Activated T-helper 1 cell treated with Interleukin-2 at 50 U/mL for 16 hours (primary cell): ENCODE data around the gene MRPS16.

ENCODE experiments used
- DNase-seq: peaks from one replicate; pipeline ENCODE4 v3.0.0-alpha.2; 2020; ENCODE audit warnings: low read depth

Gene MRPS16

GRCh38 chr10:73239908-73240307 is 12.5 kb downstream of the MRPS16 start:
- no peak for DNase-seq

GRCh38 chr10:73238990-73239566 is 13.4 kb downstream of the MRPS16 start:
- no peak for DNase-seq

- no peak for DNase-seq
Observed at GRCh38 chr10:73234695-73235094, 17.7 kb downstream of the MRPS16 start.

- DNase-seq: no peak
Observed at GRCh38 chr10:73233883-73234282, 18.6 kb downstream of the MRPS16 start.

GRCh38 chr10:73232887-73233286 is 19.6 kb downstream of the MRPS16 start:
- DNase-seq: no peak

GRCh38 chr10:73229567-73229966 is 22.9 kb downstream of the MRPS16 start:
- DNase-seq: no peak

- DNase-seq: no peak
Observed at GRCh38 chr10:73228247-73228646, 24.2 kb downstream of the MRPS16 start.

GRCh38 chr10:73226663-73227062 is 25.8 kb downstream of the MRPS16 start:
- no peak for DNase-seq

GRCh38 chr10:73225518-73225917 is 26.9 kb downstream of the MRPS16 start:
- DNase-seq: no peak

- DNase-seq: no peak
Observed at GRCh38 chr10:73220989-73221388, 31.5 kb downstream of the MRPS16 start.

GRCh38 chr10:73219384-73219783 is 33.1 kb downstream of the MRPS16 start:
- no peak for DNase-seq

- no peak for DNase-seq
Observed at GRCh38 chr10:73218431-73219191, 33.8 kb downstream of the MRPS16 start.

- no peak for DNase-seq
Observed at GRCh38 chr10:73217628-73218027, 34.8 kb downstream of the MRPS16 start.

- no peak for DNase-seq
Observed at GRCh38 chr10:73215749-73216148, 36.7 kb downstream of the MRPS16 start.

GRCh38 chr10:73211106-73211811 is 41.2 kb downstream of the MRPS16 start:
- no peak for DNase-seq

GRCh38 chr10:73210395-73211105 is 41.9 kb downstream of the MRPS16 start:
- DNase-seq: no peak

- no peak for DNase-seq
Observed at GRCh38 chr10:73209705-73210104, 42.7 kb downstream of the MRPS16 start.

- no peak for DNase-seq
Observed at GRCh38 chr10:73207883-73208282, 44.6 kb downstream of the MRPS16 start.

GRCh38 chr10:73206385-73206784 is 46.1 kb downstream of the MRPS16 start:
- DNase-seq: no peak

GRCh38 chr10:73205890-73206289 is 46.6 kb downstream of the MRPS16 start:
- DNase-seq: no peak

- no peak for DNase-seq
Observed at GRCh38 chr10:73205081-73205480, 47.4 kb downstream of the MRPS16 start.
